Measurements from ENCODE around the gene GABRE. TPM values are rescaled to one million over a fixed set of nuclear protein-coding genes. Genes with fewer than 3 reads are reported as not detected.

The GABRE gene
- 0.65 and 3.2 TPM in 2 replicates for total RNA-seq

GRCh38 chrX:151974336-151975227, at the start of gene GABRE:
Gene GABRE (minus strand): TSS chrX:151974676. CDS start chrX:151974625, 51 bp downstream.

DNA sequence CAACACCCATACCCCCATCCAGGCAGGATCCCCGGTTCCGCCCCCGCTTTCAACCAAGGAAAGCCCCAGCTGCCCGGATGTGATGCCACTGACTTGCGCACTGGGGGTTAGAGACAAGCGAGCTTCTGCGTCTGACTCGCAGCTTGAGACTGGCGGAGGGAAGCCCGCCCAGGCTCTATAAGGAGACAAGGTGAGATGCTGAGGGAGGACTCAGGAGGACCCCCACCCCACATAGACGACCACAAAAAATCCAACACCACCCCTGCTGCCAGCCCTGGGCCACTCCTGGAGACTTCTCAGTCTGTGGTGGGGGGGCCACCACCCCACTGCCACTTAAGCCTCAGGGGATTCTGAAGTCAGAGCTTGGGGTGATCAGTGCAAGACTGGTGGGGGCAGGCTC, 61.7 kb downstream of the GABRE start, which contains the start of gene MAGEA4:
Gene MAGEA4 (plus strand): TSS at position 110 of the 400 bp plus-strand sequence. CDS start 10,776 bp downstream, outside the sequence.

Other genes starting within 250 kb of the GABRE start
- not detected in 2 replicates for gene CNGA2, start 239.9 kb downstream of the GABRE start, total RNA-seq
- not detected in 2 replicates for gene MAGEA4, start 61.8 kb downstream of the GABRE start, total RNA-seq
- not detected in 2 replicates for gene MAGEA10, start 163.9 kb upstream of the GABRE start, total RNA-seq

Measured in mesangial cell (primary cell).